Memory B cell (primary cell): ENCODE results near the gene ACSM6.

Source experiments
- ATAC-seq: fragments of 150-1000 bp; cut with Tn5 transposase; 2 replicates; pipeline ENCODE4 v1.10.0; 2021; ENCODE audit warnings: low read depth, mild to moderate bottlenecking, moderate library complexity
- DNase-seq, 2 donors: peaks; one replicate each; pipeline ENCODE4 v3.0.0; 2022; ENCODE audit warnings: low spot score in 2 of 2
- H3K27ac Mint-ChIP-seq: one replicate; pipeline ENCODE4 v1.8.0; 2022; ENCODE audit warnings: mild to moderate bottlenecking, moderate library complexity, mixed read lengths
- H3K27me3 Mint-ChIP-seq: one replicate; pipeline ENCODE4 v1.8.0; 2022; ENCODE audit warnings: mixed read lengths
- H3K36me3 Mint-ChIP-seq: one replicate; pipeline ENCODE4 v1.8.0; 2022; ENCODE audit warnings: mild to moderate bottlenecking, mixed read lengths
- H3K4me1 Mint-ChIP-seq: one replicate; pipeline ENCODE4 v1.8.0; 2022; ENCODE audit warnings: mixed read lengths
- H3K4me3 Mint-ChIP-seq: one replicate; pipeline ENCODE4 v1.8.0; 2022; ENCODE audit warnings: mild to moderate bottlenecking, moderate library complexity, mixed read lengths
- H3K9me3 Mint-ChIP-seq: one replicate; pipeline ENCODE4 v1.8.0; 2022; ENCODE audit warnings: mixed read lengths

ACSM6 gene

DNA sequence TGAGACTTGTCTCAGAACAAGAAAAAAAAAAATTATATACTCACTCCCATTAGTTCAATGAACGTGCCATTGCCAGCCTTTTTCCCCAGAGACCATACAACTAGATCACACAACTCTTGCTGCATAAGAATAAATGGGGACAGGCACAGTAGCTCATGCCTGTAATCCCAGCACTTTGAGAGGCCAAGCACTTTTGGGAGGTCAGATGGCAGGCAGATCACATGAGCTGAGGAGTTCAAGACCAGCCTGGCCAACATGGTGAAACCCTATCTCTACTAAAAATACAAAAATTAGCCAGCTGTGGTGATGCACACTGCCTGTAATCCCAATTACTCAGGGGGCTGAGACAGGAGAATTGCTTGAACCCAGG is 83.1 kb downstream of the ACSM6 start:
- H3K4me3 Mint-ChIP-seq = no peak overlapping the region
- no peaks in the 10 kb centered on the region for H3K9me3 Mint-ChIP-seq
- peaks cover 56% of the 10 kb centered on the region for H3K4me1 Mint-ChIP-seq
- no peaks in the 10 kb centered on the region for H3K27me3 Mint-ChIP-seq
- H3K36me3 Mint-ChIP-seq = peaks cover 14% of the 10 kb centered on the region
- peak overlapping the region; percentile 83 for H3K27ac Mint-ChIP-seq
- DNase-seq (no peak), ATAC-seq (no peak)

DNA sequence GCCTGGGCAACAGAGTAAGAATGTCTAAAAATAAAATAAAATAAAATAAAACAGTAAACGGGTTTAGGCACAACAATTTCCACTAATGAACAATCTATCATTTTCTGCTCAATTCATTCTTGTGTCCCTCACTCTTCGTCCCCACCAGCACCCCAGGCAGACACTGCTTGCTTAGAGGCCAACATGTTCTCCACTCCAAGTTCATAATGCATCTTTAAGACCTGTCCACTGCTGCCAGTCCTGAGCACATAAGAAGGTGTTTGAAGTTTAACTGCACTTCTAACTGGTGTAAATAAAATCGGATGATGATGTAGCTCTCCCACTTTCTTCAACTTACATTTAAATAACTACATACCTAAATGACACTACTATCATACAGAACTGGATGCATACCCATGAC is 83.6 kb downstream of the ACSM6 start:
- Mint-ChIP-seq H3K4me1 (peaks cover 59% of the 10 kb centered on the region), H3K27ac (peak overlapping the region; percentile 83), H3K9me3 (no peaks in the 10 kb centered on the region), H3K36me3 (peaks cover 14% of the 10 kb centered on the region), H3K4me3 (peak overlapping the region; percentile 53), H3K27me3 (no peaks in the 10 kb centered on the region)
- DNase-seq (no peak), ATAC-seq (no peak)
